ENCODE measurements around the gene LEMD3.

LEMD3 gene

GRCh38 chr12:65169320-65170208 lies at the start of gene LEMD3:
TSS of gene LEMD3 (plus strand) at chr12:65169583. CDS start at chr12:65169597, 14 bp downstream.
- peak; percentile 87 for DNase-seq

- no peak for DNase-seq
Observed at GRCh38 chr12:65121049-65121955, 48.1 kb upstream of the LEMD3 start, which contains the start of gene WIF1. TSS of gene WIF1 (minus strand) at chr12:65121305. CDS start at chr12:65121191, 114 bp downstream.

- no peak for DNase-seq
Observed at GRCh38 chr12:65121956-65122469, 47.4 kb upstream of the LEMD3 start.

- no peak for DNase-seq
Observed at GRCh38 chr12:65122703-65123102, 46.7 kb upstream of the LEMD3 start.

- peak; percentile 4 for DNase-seq
Observed at GRCh38 chr12:65123435-65124063, 45.8 kb upstream of the LEMD3 start.

GRCh38 chr12:65125247-65125646 lies 44.1 kb upstream of the LEMD3 start:
- no peak for DNase-seq

- no peak for DNase-seq
Observed at GRCh38 chr12:65125975-65126374, 43.4 kb upstream of the LEMD3 start.

- DNase-seq, result no peak
Observed at GRCh38 chr12:65126482-65126881, 42.9 kb upstream of the LEMD3 start.

- no peak for DNase-seq
Observed at GRCh38 chr12:65133879-65134278, 35.5 kb upstream of the LEMD3 start.

GRCh38 chr12:65139389-65139788 lies 30.0 kb upstream of the LEMD3 start:
- DNase-seq, result no peak

GRCh38 chr12:65140738-65141137 lies 28.6 kb upstream of the LEMD3 start:
- no peak for DNase-seq

GRCh38 chr12:65147312-65147905 lies 22.0 kb upstream of the LEMD3 start:
- DNase-seq, result no peak

GRCh38 chr12:65152012-65152411 lies 17.4 kb upstream of the LEMD3 start:
- no peak for DNase-seq

- no peak for DNase-seq
Observed at GRCh38 chr12:65152596-65152995, 16.8 kb upstream of the LEMD3 start.

GRCh38 chr12:65155784-65156183 lies 13.6 kb upstream of the LEMD3 start:
- no peak for DNase-seq

- no peak for DNase-seq
Observed at GRCh38 chr12:65156366-65156841, 13.0 kb upstream of the LEMD3 start.

GRCh38 chr12:65157091-65157490 lies 12.3 kb upstream of the LEMD3 start:
- DNase-seq, result no peak

- no peak for DNase-seq
Observed at GRCh38 chr12:65162609-65163008, 6.8 kb upstream of the LEMD3 start.

- no peak for DNase-seq
Observed at GRCh38 chr12:65164244-65164643, 5.1 kb upstream of the LEMD3 start.

GRCh38 chr12:65164774-65165173 lies 4.6 kb upstream of the LEMD3 start:
- no peak for DNase-seq

- no peak for DNase-seq
Observed at GRCh38 chr12:65168681-65169319, 583 bp upstream of the LEMD3 start.
